ENCODE measurements around the gene PIGK. TPM values are rescaled to one million over a fixed set of nuclear protein-coding genes. Genes with fewer than 3 reads are reported as not detected.

The PIGK gene
- total RNA-seq, 1 donor from 2014 or later, result 21.9 TPM

DNA sequence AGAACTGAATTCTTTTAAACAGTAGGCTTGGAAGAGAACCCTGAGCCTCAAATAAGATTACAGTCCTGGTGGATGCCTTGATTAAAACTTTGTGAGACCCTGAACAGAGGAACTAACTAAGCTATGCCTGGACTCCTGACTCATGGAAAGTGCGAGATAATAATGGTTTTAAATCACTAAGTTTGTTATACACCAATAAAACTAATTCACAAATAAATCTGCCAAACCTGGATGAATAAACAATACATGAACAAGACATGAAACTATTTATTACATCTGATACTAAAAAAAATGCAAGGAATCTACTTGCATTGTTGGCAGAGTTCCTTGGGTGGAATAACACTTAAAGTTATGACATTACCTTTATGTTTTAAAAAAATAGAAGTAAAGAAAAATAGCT lies 118.4 kb downstream of the PIGK start:
- Mint-ChIP-seq H3K36me3 (no peaks in the 10 kb centered on the region), H3K27ac (no peak overlapping the region), H3K27me3 (no peaks in the 10 kb centered on the region), H3K9me3 (no peaks in the 10 kb centered on the region), H3K4me3 (no peak overlapping the region), H3K4me1 (ENCODE audit: unreplicated experiment) (no peaks in the 10 kb centered on the region)
- no peak for DNase-seq (ENCODE audit: extremely low spot score, unreplicated experiment)
- no peak for TF ChIP-seq CTCF (conservative IDR thresholded peaks at IDR 0.05)

GRCh38 chr1:77096496-77097255 lies 122.6 kb downstream of the PIGK start:
- TF ChIP-seq CTCF (conservative IDR thresholded peaks at IDR 0.05), result no peak
- Mint-ChIP-seq H3K27ac (no peak overlapping the region), H3K36me3 (no peaks in the 10 kb centered on the region), H3K4me3 (no peak overlapping the region), H3K27me3 (no peaks in the 10 kb centered on the region), H3K9me3 (no peaks in the 10 kb centered on the region), H3K4me1 (ENCODE audit: unreplicated experiment) (no peaks in the 10 kb centered on the region)
- no peak for DNase-seq (ENCODE audit: extremely low spot score, unreplicated experiment)

GRCh38 chr1:77095236-77095635 lies 124.0 kb downstream of the PIGK start:
- Mint-ChIP-seq H3K4me3 (no peak overlapping the region), H3K36me3 (no peaks in the 10 kb centered on the region), H3K27me3 (no peaks in the 10 kb centered on the region), H3K27ac (no peak overlapping the region), H3K4me1 (ENCODE audit: unreplicated experiment) (no peaks in the 10 kb centered on the region), H3K9me3 (no peaks in the 10 kb centered on the region)
- no peak for DNase-seq (ENCODE audit: extremely low spot score, unreplicated experiment)
- no peak for TF ChIP-seq CTCF (conservative IDR thresholded peaks at IDR 0.05)

DNA sequence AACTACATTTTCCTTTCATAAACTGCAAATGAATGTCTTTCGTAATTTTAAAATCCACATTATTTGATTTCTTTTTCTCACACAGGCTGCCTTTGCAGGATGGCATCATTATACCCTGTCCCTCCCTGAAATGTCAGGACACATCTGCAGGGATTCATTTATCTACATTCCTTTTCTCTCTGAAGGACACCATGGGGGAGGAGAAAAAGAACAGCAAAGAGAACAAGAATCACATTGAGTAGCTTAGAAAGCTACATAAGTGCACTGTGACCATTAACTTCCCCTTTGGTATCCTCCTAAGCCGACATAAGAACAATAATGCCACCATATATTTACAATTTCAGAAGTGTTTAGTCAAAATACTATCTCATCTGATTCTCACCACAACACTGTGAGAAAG lies 129.5 kb downstream of the PIGK start:
- no peak for TF ChIP-seq CTCF (conservative IDR thresholded peaks at IDR 0.05)
- H3K4me1 Mint-ChIP-seq (ENCODE audit: unreplicated experiment), result no peaks in the 10 kb centered on the region
- no peaks in the 10 kb centered on the region for H3K27me3 Mint-ChIP-seq
- H3K9me3 Mint-ChIP-seq, result no peaks in the 10 kb centered on the region
- no peak overlapping the region for H3K27ac Mint-ChIP-seq
- no peaks in the 10 kb centered on the region for H3K36me3 Mint-ChIP-seq
- no peak overlapping the region for H3K4me3 Mint-ChIP-seq
- DNase-seq (ENCODE audit: extremely low spot score, unreplicated experiment), result no peak

GRCh38 chr1:77085109-77085508 lies 134.1 kb downstream of the PIGK start:
- Mint-ChIP-seq H3K36me3 (no peaks in the 10 kb centered on the region), H3K9me3 (no peaks in the 10 kb centered on the region), H3K27ac (no peak overlapping the region), H3K27me3 (no peaks in the 10 kb centered on the region), H3K4me1 (ENCODE audit: unreplicated experiment) (no peaks in the 10 kb centered on the region), H3K4me3 (no peak overlapping the region)
- no peak for DNase-seq (ENCODE audit: extremely low spot score, unreplicated experiment)
- no peak for TF ChIP-seq CTCF (conservative IDR thresholded peaks at IDR 0.05)
